GM12892 (cell line): Measurements from ENCODE around the gene DMAP1.

ENCODE experiments used
- POLR2A ChIP-seq: IDR thresholded peaks from 2 replicates; pipeline ENCODE4 v1.6.1; 2011; ENCODE audit warnings: low read depth, low read length, control low read depth
- POLR2AphosphoS5 ChIP-seq: IDR thresholded peaks from 2 replicates; pipeline ENCODE4 v1.6.1; 2011; ENCODE audit warnings: low read depth, low read length, control low read depth
- TAF1 ChIP-seq: IDR thresholded peaks from 2 replicates; pipeline ENCODE4 v1.6.1; 2011; ENCODE audit warnings: low read depth, mild to moderate bottlenecking, control low read depth, low read length, borderline replicate concordance

- no peak for TF ChIP-seq POLR2A
- no peak for TF ChIP-seq TAF1
- TF ChIP-seq POLR2AphosphoS5 = no peak
Observed at GRCh38 chr1:44218503-44219300, 5.4 kb downstream of the DMAP1 start.
